IMR-90 (cell line): ENCODE results near the gene ABHD10.

Source experiments
- CHD1 ChIP-seq: IDR thresholded peaks from 2 replicates; pipeline ENCODE4 v1.6.1; 2012; ENCODE audit warnings: low read depth, low read length, improper control_type of control experiment
- CTCF ChIP-seq: conservative IDR thresholded peaks from 2 replicates; pipeline ENCODE4 v1.5.1; 2012; ENCODE audit warnings: mild to moderate bottlenecking, low read depth, low read length, improper control_type of control experiment
- MAZ ChIP-seq: IDR thresholded peaks from 2 replicates; pipeline ENCODE4 v1.6.1; 2012; ENCODE audit warnings: low read depth, mild to moderate bottlenecking, low read length, improper control_type of control experiment, moderate library complexity, borderline replicate concordance
- MXI1 ChIP-seq: IDR thresholded peaks from 2 replicates; pipeline ENCODE4 v1.6.1; 2012; ENCODE audit warnings: low read depth, mild to moderate bottlenecking, low read length, moderate library complexity, borderline replicate concordance
- POLR2A ChIP-seq: IDR thresholded peaks from 2 replicates; pipeline ENCODE4 v1.6.1; 2012; ENCODE audit warnings: mild to moderate bottlenecking, low read depth, low read length
- RFX5 ChIP-seq: IDR thresholded peaks from 2 replicates; pipeline ENCODE4 v1.8.0; 2012; ENCODE audit warnings: low read depth, mild to moderate bottlenecking, low read length, moderate library complexity

- TF ChIP-seq RFX5 (no peak), CHD1 (no peak), POLR2A (no peak), MXI1 (no peak), CTCF (no peak), MAZ (no peak)
Measured at GRCh38 chr3:112032098-112032731, 53.4 kb downstream of the ABHD10 start.
